SK-N-MC (cell line): ENCODE measurements around the gene G0S2.

Experiments
- EZH2 ChIP-seq: fragments of 200-600 bp; sonication (generic); IDR thresholded peaks from one replicate; pipeline ENCODE4 v1.6.1; 2017; ENCODE audit warnings: antibody characterized with exemption
- POLR2AphosphoS5 ChIP-seq: IDR thresholded peaks from 2 replicates; pipeline ENCODE4 v1.6.1; 2012; ENCODE audit warnings: mild to moderate bottlenecking, low read depth, low read length, borderline replicate concordance

GRCh38 chr1:209653915-209654351 is 21.3 kb upstream of the G0S2 start:
- TF ChIP-seq POLR2AphosphoS5 (no peak), EZH2 (no peak)
